Coronary artery (tissue), 2 donors: ENCODE results near the gene SYT6.

Experiments used
- DNase-seq: peaks from one replicate; pipeline ENCODE4 v3.0.0-alpha.2; 2017; ENCODE audit warnings: low spot score
- H3K27ac ChIP-seq, 2 donors: fragments of 200-600 bp; sonication (generic); one replicate each; pipeline ENCODE4 v1.5.1; 2016 to 2019
- H3K4me3 ChIP-seq: fragments of 200-600 bp; sonication (generic); 2 replicates; pipeline ENCODE4 v1.5.1; 2016; ENCODE audit warnings: mild to moderate bottlenecking, moderate library complexity
- CTCF ChIP-seq: fragments of 200-600 bp; sonication (generic); IDR thresholded peaks from one replicate; pipeline ENCODE4 v1.5.1; 2019; ENCODE audit warnings: antibody characterized with exemption

Gene SYT6

DNA sequence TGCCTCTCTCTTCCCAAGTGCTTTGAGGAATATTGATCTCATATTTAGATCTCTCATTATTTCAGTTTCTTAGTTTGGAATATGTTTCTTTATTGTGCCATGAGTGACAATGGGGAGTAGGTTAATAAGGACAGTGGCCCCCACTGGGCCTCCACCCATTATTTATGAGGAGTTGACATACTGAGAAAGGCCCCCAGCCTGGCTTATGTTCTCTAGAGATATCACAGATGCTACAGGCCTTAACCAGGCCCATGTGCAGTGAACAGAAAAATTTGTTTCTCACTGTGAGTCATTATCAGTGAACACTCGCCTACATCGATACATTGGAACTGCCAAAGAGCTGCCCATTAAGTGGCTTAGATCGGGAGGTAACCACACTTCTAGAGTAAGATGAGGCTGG is 35.7 kb upstream of the SYT6 start:
- no peak for TF ChIP-seq CTCF
- H3K4me3 ChIP-seq = no peak overlapping the region
- no peak for DNase-seq
- no peak overlapping the region for H3K27ac ChIP-seq

DNA sequence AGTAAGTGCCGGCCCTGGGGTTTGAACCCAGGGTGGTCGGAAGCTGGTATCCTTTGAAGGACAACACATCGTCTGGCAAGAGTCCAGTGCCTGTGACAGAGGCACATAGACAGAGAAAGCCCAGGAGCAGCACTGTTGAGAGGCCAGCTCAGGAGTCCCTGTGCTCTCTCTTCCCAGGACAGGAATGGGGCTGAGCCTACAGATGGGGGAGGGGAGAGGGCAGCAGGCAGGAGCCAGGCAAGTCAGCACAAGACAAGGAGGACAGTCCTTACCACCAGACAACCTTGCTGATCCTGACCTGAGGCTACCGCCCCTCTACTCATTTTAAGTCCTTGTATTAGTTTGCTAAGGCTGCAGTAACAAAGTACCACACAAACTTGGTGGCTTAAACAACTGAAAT is 27.7 kb upstream of the SYT6 start:
- no peak overlapping the region for H3K4me3 ChIP-seq
- no peak for TF ChIP-seq CTCF
- no peak for DNase-seq
- no peak overlapping the region for H3K27ac ChIP-seq

- Histone ChIP-seq H3K27ac (no peak overlapping the region), H3K4me3 (no peak overlapping the region)
- no peak for DNase-seq
- TF ChIP-seq CTCF = no peak
Measured at GRCh38 chr1:114180742-114181141, 27.1 kb upstream of the SYT6 start.

DNA sequence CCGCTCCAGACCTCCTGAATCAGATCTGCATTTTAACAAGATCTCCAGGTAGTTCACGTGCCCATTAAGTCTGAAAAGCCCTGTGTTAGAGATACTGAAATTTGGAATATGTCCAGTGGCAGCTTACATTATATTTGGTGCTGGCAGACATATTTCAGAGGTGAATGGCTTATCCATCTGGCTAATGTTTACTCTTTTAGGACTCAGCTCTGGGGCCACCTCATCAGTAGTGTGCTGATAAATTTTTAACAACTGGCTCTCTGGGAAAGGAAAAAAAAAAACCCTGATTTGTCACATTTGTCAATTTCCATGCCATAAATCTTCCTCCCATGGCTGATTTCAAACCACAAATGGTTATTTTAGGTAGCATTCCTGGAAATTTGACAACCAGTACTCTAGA is 25.3 kb upstream of the SYT6 start:
- no peak overlapping the region for H3K4me3 ChIP-seq
- H3K27ac ChIP-seq = no peak overlapping the region
- no peak for TF ChIP-seq CTCF
- no peak for DNase-seq

GRCh38 chr1:114177282-114177681 is 23.6 kb upstream of the SYT6 start:
- Histone ChIP-seq H3K27ac (no peak overlapping the region), H3K4me3 (no peak overlapping the region)
- DNase-seq = no peak
- TF ChIP-seq CTCF = no peak

DNA sequence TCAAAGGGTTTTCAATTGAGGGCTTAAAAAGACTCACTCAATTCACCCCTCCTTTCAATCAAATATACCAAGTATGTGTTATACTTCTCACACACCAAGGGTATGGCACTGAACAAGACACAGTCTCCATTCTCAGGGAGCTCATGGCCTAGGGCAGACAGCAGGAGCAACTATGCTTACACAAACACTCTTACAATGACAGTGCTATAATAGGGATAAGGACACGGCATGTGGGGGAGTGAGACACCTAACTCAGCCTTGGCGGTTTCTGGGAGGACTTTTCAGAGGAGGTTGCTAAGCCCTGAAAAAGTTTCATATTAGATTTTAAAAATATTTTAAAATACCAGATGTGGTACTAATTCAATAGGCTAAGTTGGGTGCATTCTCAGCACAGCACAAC is 22.7 kb upstream of the SYT6 start:
- Histone ChIP-seq H3K4me3 (no peak overlapping the region), H3K27ac (no peak overlapping the region)
- no peak for DNase-seq
- TF ChIP-seq CTCF = no peak

DNA sequence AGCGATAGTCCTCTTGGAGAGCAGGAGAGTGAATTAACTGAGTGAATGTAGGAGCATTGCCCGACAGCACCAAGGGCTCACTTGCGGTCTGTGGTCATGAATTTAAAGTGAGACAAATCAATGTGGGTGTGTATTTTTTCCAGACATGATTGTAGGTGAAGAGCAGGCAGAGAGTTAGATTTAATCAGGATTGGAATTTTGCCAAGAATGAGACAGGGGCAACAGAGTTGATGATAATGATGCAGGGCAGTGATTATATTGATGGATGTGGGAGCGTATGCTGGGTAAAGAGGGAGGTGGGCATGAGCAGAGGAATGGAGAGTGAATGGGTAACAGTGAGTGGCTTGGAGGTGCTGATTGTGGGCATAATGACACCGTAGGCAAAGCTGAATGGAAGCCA is 20.0 kb upstream of the SYT6 start:
- Histone ChIP-seq H3K4me3 (no peak overlapping the region), H3K27ac (no peak overlapping the region)
- no peak for DNase-seq
- no peak for TF ChIP-seq CTCF
